PC-3 (cell line): ENCODE measurements around the gene H2AZ2. TPM values are rescaled to one million over a fixed set of nuclear protein-coding genes. Genes with fewer than 3 reads are reported as not detected.

Experiments
- ATAC-seq: fragments of 200-7000 bp; cut with Tn5 transposase; 2 replicates; pipeline ENCODE4 v1.9.1; 2020; ENCODE audit warnings: mild to moderate bottlenecking, moderate library complexity
- BruUV-seq: library from RNA; stranded (reverse); fragments of 400-500 nt; replicated peaks from 2 replicates; lab custom pipeline; 2021; lab: Mats Ljungman, UMichigan
- CTCF ChIA-PET: fragments of 300-600 bp; sonication (Branson Sonifier 250); formaldehyde crosslinking; loops from one replicate; lab custom pipeline; 2022; ENCODE audit warnings: antibody characterized with exemption; lab: Charles Lee
- POLR2A ChIA-PET: fragments of 300-600 bp; sonication (Branson Sonifier 250); formaldehyde crosslinking; loops from one replicate; lab custom pipeline; 2022; ENCODE audit warnings: antibody characterized with exemption; ENCODE audit not compliant: unreplicated experiment; lab: Charles Lee
- DNase-seq: peaks from one replicate; pipeline ENCODE4 v3.0.0-alpha.2; 2015
- H2AFZ ChIP-seq: fragments of 300-600 bp; sonication (generic); 2 replicates; pipeline ENCODE4 v1.6.0; 2016; ENCODE audit warnings: antibody characterized with exemption, low read length
- H3F3A ChIP-seq: fragments of 300-600 bp; sonication (generic); one replicate; pipeline ENCODE4 v1.6.0; 2017; ENCODE audit warnings: antibody characterized with exemption, low read length, control low read depth, mild to moderate bottlenecking; ENCODE audit not compliant: unreplicated experiment
- H3K27ac ChIP-seq: fragments of 300-600 bp; sonication (generic); 2 replicates; pipeline ENCODE4 v1.5.1; 2016; ENCODE audit warnings: mild to moderate bottlenecking, low read length
- H3K27me3 ChIP-seq: fragments of 300-600 bp; sonication (generic); 2 replicates; pipeline ENCODE4 v1.6.1; 2016; ENCODE audit warnings: low read length, mixed read lengths
- H3K36me3 ChIP-seq: fragments of 300-600 bp; sonication (generic); 2 replicates; pipeline ENCODE4 v1.6.1; 2016; ENCODE audit warnings: low read depth, mixed run types, low read length, mixed read lengths
- H3K4me1 ChIP-seq: fragments of 300-600 bp; sonication (generic); 2 replicates; pipeline ENCODE4 v1.5.1; 2016; ENCODE audit warnings: low read length; ENCODE audit not compliant: insufficient read depth
- H3K4me2 ChIP-seq: fragments of 300-600 bp; sonication (generic); 2 replicates; pipeline ENCODE4 v1.6.0; 2016; ENCODE audit warnings: low read length
- H3K4me3 ChIP-seq: fragments of 300-600 bp; sonication (generic); 2 replicates; pipeline ENCODE4 v1.5.1; 2016; ENCODE audit warnings: mild to moderate bottlenecking, low read length, mixed read lengths
- H3K79me2 ChIP-seq: fragments of 300-600 bp; sonication (generic); 2 replicates; pipeline ENCODE4 v1.6.1; 2017; ENCODE audit warnings: low read length, mixed read lengths
- H3K9ac ChIP-seq: fragments of 300-600 bp; sonication (generic); 2 replicates; pipeline ENCODE4 v1.6.0; 2016; ENCODE audit warnings: mild to moderate bottlenecking, low read length
- H3K9me2 ChIP-seq: fragments of 300-600 bp; sonication (generic); replicated peaks from 2 replicates; pipeline ENCODE4 v1.6.1; 2016; ENCODE audit warnings: mixed run types, low read length, mixed read lengths
- H3K9me3 ChIP-seq: fragments of 300-600 bp; sonication (generic); 2 replicates; pipeline ENCODE4 v1.6.1; 2016; ENCODE audit warnings: low read length, mixed read lengths
- H4K20me1 ChIP-seq: fragments of 300-600 bp; sonication (generic); 2 replicates; pipeline ENCODE4 v1.6.1; 2016; ENCODE audit warnings: low read length, mixed read lengths
- CTCF ChIP-seq: fragments of 300-600 bp; sonication (generic); conservative IDR thresholded peaks from 2 replicates; pipeline ENCODE4 v1.5.1; 2017; ENCODE audit warnings: antibody characterized with exemption, low read depth, mild to moderate bottlenecking, low read length
- EZH2 ChIP-seq: fragments of 300-600 bp; sonication (generic); IDR thresholded peaks from one replicate; pipeline ENCODE4 v1.6.1; 2017; ENCODE audit warnings: antibody characterized with exemption, mild to moderate bottlenecking, low read length; ENCODE audit not compliant: unreplicated experiment
- EZH2phosphoT487 ChIP-seq: fragments of 300-600 bp; sonication (generic); IDR thresholded peaks from 2 replicates; pipeline ENCODE4 v1.6.1; 2018; ENCODE audit warnings: mild to moderate bottlenecking, antibody characterized with exemption, low read length, borderline replicate concordance
- intact Hi-C: fragments of 100-400 bp; cut with micrococcal nuclease; formaldehyde crosslinking; loops from 2 replicates; pipeline ENCODE4 v1.9.0; 2023
- total RNA-seq: library from RNA; depleted of rRNA; stranded (reverse); fragments of >200 nt; gene quantifications from 2 replicates; pipeline ENCODE4 v1.2.3, GENCODE V29; 2014

The H2AZ2 gene
- total RNA-seq, 1 experiment from 2014 or later = 376 TPM

DNA sequence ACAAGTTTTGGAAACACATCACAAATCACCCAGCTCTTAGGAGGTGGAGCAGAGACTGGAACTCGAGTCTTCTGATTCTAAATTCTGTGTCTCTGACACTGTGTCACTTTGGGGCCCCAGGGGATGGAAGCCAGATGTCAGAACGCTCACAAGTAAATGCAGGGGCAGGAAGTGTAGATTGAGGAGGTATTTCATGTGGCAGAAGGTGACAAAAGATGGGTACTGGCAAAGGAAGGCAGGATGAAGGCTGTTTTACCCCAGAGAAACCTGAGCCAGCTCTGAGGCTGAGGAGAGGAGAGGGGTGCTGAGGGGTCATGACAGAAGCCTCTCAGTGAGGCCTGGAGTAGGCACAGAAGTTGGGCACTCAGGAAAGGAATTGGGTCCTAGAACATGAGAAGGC is 43.5 kb upstream of the H2AZ2 start:
- intact Hi-C loops = no loop called here
- H2AFZ ChIP-seq = no peak overlapping the region
- TF ChIP-seq CTCF (no peak), EZH2 (no peak), EZH2phosphoT487 (no peak)
- POLR2A ChIA-PET = no interaction called here
- H3K27me3 ChIP-seq = no peaks in the 10 kb centered on the region
- no peaks in the 10 kb centered on the region for H4K20me1 ChIP-seq
- H3K36me3 ChIP-seq = no peaks in the 10 kb centered on the region
- no peaks in the 10 kb centered on the region for H3F3A ChIP-seq
- H3K79me2 ChIP-seq = peaks cover 5% of the 10 kb centered on the region; the same call in 1 of the 2 replicates
- 0 out of 2 replicates have a peak, but pooled peaks cover 2% of the 10 kb centered on the region for H3K4me1 ChIP-seq
- no peak for DNase-seq
- CTCF ChIA-PET = no interaction called here
- no peak overlapping the region for H3K4me3 ChIP-seq
- no peak overlapping the region for H3K4me2 ChIP-seq
- no peak overlapping the region for H3K9ac ChIP-seq
- no peak overlapping the region for H3K27ac ChIP-seq
- no peak for ATAC-seq
- no peaks in the 10 kb centered on the region for H3K9me3 ChIP-seq
- no TSS peak for BruUV-seq
- H3K9me2 ChIP-seq = no peaks in the 10 kb centered on the region

DNA sequence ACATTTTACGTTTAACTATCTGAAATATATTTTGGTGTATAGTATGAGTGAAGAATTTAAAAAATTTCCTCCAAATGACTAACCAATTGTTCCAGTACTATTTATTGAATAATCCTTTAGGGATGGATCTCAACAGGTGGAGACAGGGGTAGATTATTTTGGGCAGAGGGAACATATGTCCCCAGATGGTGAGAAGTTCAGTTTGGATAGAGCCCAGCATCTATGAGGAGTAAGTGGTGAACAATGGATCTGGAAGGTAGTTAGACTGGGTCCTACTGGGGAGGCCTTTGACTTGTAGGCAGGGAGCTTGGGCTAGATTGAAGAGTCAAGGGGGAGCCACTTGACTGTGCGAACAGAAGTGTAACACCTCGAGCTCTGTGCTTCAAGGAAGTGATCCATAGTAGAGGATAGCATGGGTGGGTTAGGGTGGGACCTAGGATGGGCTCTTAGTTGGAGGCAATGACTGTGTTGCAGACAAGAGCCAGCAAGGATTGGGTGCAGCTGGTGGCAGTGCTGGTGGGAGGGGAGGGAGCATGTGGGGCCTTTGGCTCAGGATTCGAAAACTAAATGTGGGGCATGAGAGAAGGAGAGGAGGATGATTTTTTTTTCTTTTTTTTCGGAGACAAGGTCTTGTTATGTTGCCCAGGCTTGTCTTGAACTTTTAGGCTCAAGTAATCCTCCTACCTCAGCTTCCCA is 41.3 kb upstream of the H2AZ2 start:
- BruUV-seq = no TSS peak
- Histone ChIP-seq H4K20me1 (0 out of 2 replicates have a peak, but pooled peaks cover 1% of the 10 kb centered on the region), H3K79me2 (peaks cover 19% of the 10 kb centered on the region), H3K27me3 (no peaks in the 10 kb centered on the region), H3K4me3 (no peak overlapping the region), H3K9me2 (no peaks in the 10 kb centered on the region), H3K9me3 (no peaks in the 10 kb centered on the region), H3K4me2 (no peak overlapping the region), H3F3A (no peaks in the 10 kb centered on the region), H3K9ac (no peak overlapping the region), H3K36me3 (no peaks in the 10 kb centered on the region), H3K4me1 (0 out of 2 replicates have a peak, but pooled peaks cover 7% of the 10 kb centered on the region), H3K27ac (no peak overlapping the region), H2AFZ (no peak overlapping the region)
- DNase-seq = no peak
- CTCF ChIA-PET = no interaction called here
- POLR2A ChIA-PET = no interaction called here
- intact Hi-C loops = loop anchor here (5.0 kb wide), 1 partner anchor 98 kb away; no protein-coding TSS in a partner anchor
- TF ChIP-seq CTCF (no peak), EZH2 (no peak), EZH2phosphoT487 (no peak)
- no peak for ATAC-seq

- Histone ChIP-seq H3K4me2 (no peak overlapping the region), H3K9ac (no peak overlapping the region), H3F3A (no peaks in the 10 kb centered on the region), H3K4me1 (peaks cover 24% of the 10 kb centered on the region), H2AFZ (no peak overlapping the region), H3K9me2 (no peaks in the 10 kb centered on the region), H3K4me3 (no peak overlapping the region), H4K20me1 (peaks cover 21% of the 10 kb centered on the region), H3K79me2 (peaks cover 38% of the 10 kb centered on the region), H3K9me3 (no peaks in the 10 kb centered on the region), H3K27ac (no peak overlapping the region), H3K27me3 (no peaks in the 10 kb centered on the region), H3K36me3 (no peaks in the 10 kb centered on the region)
- BruUV-seq = no TSS peak
- intact Hi-C loops = loop anchor here (5.0 kb wide), 1 partner anchor 100 kb away; no protein-coding TSS in a partner anchor
- ChIA-PET CTCF (no interaction called here), POLR2A (no interaction called here)
- TF ChIP-seq CTCF = no peak
- TF ChIP-seq EZH2phosphoT487 = no peak
- TF ChIP-seq EZH2 = no peak
- no peak for DNase-seq
- ATAC-seq = no peak
Observed at GRCh38 chr7:44887293-44887692, 39.4 kb upstream of the H2AZ2 start.
